GM12878 (cell line): ENCODE data around the gene SETD7. TPM values are rescaled to one million over a fixed set of nuclear protein-coding genes. Genes with fewer than 3 reads are reported as not detected.

Source experiments
- ATAC-seq: fragments of 200-7000 bp; cut with Tn5 transposase; 3 replicates; pipeline ENCODE4 v1.9.1; 2020; ENCODE audit warnings: mild to moderate bottlenecking, moderate library complexity
- BruUV-seq: library from RNA; stranded (reverse); fragments of 400-500 nt; replicated peaks from 2 replicates; lab custom pipeline; 2021; lab: Mats Ljungman, UMichigan
- CTCF ChIA-PET: fragments of 300-600 bp; sonication (Branson Sonifier 250); formaldehyde crosslinking; extraction: SDS; loops from one replicate; lab custom pipeline; 2021; ENCODE audit warnings: inconsistent platforms; lab: Yijun Ruan, JAX
- POLR2A ChIA-PET: fragments of 350-600 bp; formaldehyde crosslinking; extraction: SDS; loops from one replicate; lab custom pipeline; 2021; ENCODE audit warnings: inconsistent platforms; lab: Charles Lee
- RAD21 ChIA-PET: fragments of 300-600 bp; sonication (Branson Sonifier 250); formaldehyde crosslinking; loops from one replicate; lab custom pipeline; 2023; ENCODE audit warnings: antibody characterized with exemption; ENCODE audit not compliant: unreplicated experiment; lab: Charles Lee
- SMC1A ChIA-PET: fragments of 300-600 bp; sonication (Branson Sonifier 250); formaldehyde crosslinking; loops from one replicate; lab custom pipeline; 2023; ENCODE audit not compliant: unreplicated experiment, uncharacterized antibody; lab: Charles Lee
- DNase-seq: peaks from one replicate; pipeline ENCODE4 v3.0.0-alpha.2; 2011; ENCODE audit warnings: low read depth, low spot score
- FAIRE-seq: peaks from 3 replicates; lab custom pipeline; 2011; peaks lifted over from hg19 to GRCh38; lab: Jason Lieb, UNC
- H2AFZ ChIP-seq: 2 replicates; pipeline ENCODE4 v1.6.0; 2011; ENCODE audit warnings: low read depth, low read length, control low read depth; ENCODE audit not compliant: control insufficient read depth
- H3K27ac ChIP-seq: 2 replicates; pipeline ENCODE4 v1.5.1; 2011; ENCODE audit warnings: control low read depth; ENCODE audit not compliant: control insufficient read depth, insufficient read depth
- H3K27me3 ChIP-seq, 2 experiments: replicated peaks in 1 of 2; 2 replicates each; pipeline versions ENCODE4 v1.6.0 to v1.6.1; 2011; ENCODE audit warnings: low read length in 1 of 2; ENCODE audit not compliant: control insufficient read depth in 2 of 2, insufficient read depth in 2 of 2
- H3K36me3 ChIP-seq, 2 experiments: 2 replicates each; pipeline ENCODE4 v1.5.1; 2011; ENCODE audit warnings: low read length in 1 of 2; ENCODE audit not compliant: control insufficient read depth in 2 of 2, insufficient read depth in 2 of 2
- H3K4me1 ChIP-seq: 2 replicates; pipeline ENCODE4 v1.6.1; 2011; ENCODE audit warnings: mild to moderate bottlenecking, low read length, moderate library complexity, mixed read lengths; ENCODE audit not compliant: control insufficient read depth, insufficient read depth
- H3K4me2 ChIP-seq: 2 replicates; pipeline ENCODE4 v1.6.0; 2011; ENCODE audit warnings: control low read depth; ENCODE audit not compliant: control insufficient read depth, insufficient read depth
- H3K4me3 ChIP-seq: fragments of 200-600 bp; sonication (generic); 2 replicates; pipeline ENCODE4 v1.5.1; 2016
- H3K79me2 ChIP-seq: 2 replicates; pipeline ENCODE4 v1.6.0; 2011; ENCODE audit warnings: low read length; ENCODE audit not compliant: control insufficient read depth, insufficient read depth
- H3K9ac ChIP-seq: 2 replicates; pipeline ENCODE4 v1.8.0; 2011; ENCODE audit warnings: low read length, control low read depth, mixed read lengths; ENCODE audit not compliant: control insufficient read depth, insufficient read depth
- H3K9me3 ChIP-seq: replicated peaks from 3 replicates; pipeline ENCODE4 v1.5.1; 2011; ENCODE audit warnings: mild to moderate bottlenecking, low read length; ENCODE audit not compliant: control insufficient read depth, insufficient read depth
- H4K20me1 ChIP-seq: 2 replicates; pipeline ENCODE4 v1.6.0; 2011; ENCODE audit not compliant: control insufficient read depth, insufficient read depth
- BACH1 ChIP-seq: fragments of 450-650 bp; IDR thresholded peaks from 2 replicates; pipeline ENCODE4 v1.6.1; 2017; ENCODE audit warnings: mild to moderate bottlenecking, borderline replicate concordance
- CHD2 ChIP-seq: IDR thresholded peaks from 2 replicates; pipeline ENCODE4 v1.6.1; 2011; ENCODE audit warnings: low read depth, low read length, improper control_type of control experiment, borderline replicate concordance
- CREB1 ChIP-seq: IDR thresholded peaks from 2 replicates; pipeline ENCODE4 v1.6.1; 2012; ENCODE audit warnings: low read depth, mild to moderate bottlenecking, inconsistent platforms
- KAT2A ChIP-seq: conservative IDR thresholded peaks from 2 replicates; pipeline ENCODE4 v1.6.1; 2011; ENCODE audit warnings: low read depth, low read length; ENCODE audit not compliant: control insufficient read depth
- SIX5 ChIP-seq: IDR thresholded peaks from 2 replicates; pipeline ENCODE4 v1.6.1; 2011; ENCODE audit warnings: mild to moderate bottlenecking, low read depth, low read length, moderate library complexity; ENCODE audit not compliant: severe bottlenecking
- SMARCA5 ChIP-seq: fragments of 450-650 bp; IDR thresholded peaks from 2 replicates; pipeline ENCODE4 v1.6.1; 2017; ENCODE audit warnings: mild to moderate bottlenecking
- SUPT20H ChIP-seq: IDR thresholded peaks from 2 replicates; pipeline ENCODE4 v1.6.1; 2011; ENCODE audit warnings: low read depth, mild to moderate bottlenecking, low read length, moderate library complexity, borderline replicate concordance; ENCODE audit not compliant: control insufficient read depth
- ZNF217 ChIP-seq: fragments of 450-650 bp; IDR thresholded peaks from 2 replicates; pipeline ENCODE4 v1.6.1; 2017; ENCODE audit warnings: antibody characterized with exemption, mild to moderate bottlenecking
- WGBS: methylation state at CpG from one replicate; pipeline ENCODE4 v1.1.6; 2016; ENCODE audit warnings: low lambda C conversion rate; ENCODE audit not compliant: insufficient replicate concordance, insufficient coverage; ENCODE audit errors: missing lambda C conversion rate; 5-methylcytosine and 5-hydroxymethylcytosine counted together
- in situ Hi-C: fragments of 300-500 bp; cut with MboI; formaldehyde crosslinking; loops from 9 replicates; pipeline ENCODE4 v1.14.3; 2018; ENCODE audit warnings: mixed read lengths
- intact Hi-C: fragments of 100-400 bp; cut with micrococcal nuclease; formaldehyde crosslinking; loops from one replicate; pipeline ENCODE4 v1.14.2; 2022; ENCODE audit not compliant: unreplicated experiment
- polyA plus RNA-seq, 11 experiments: library from polyadenylated mRNA; depleted of rRNA in 4 of 11; unstranded in 6 of 11; stranded (reverse) in 5 of 11; fragments of >200 nt; fragmentation: Nextera tagmentation in 4 of 11; fragmentation: Illumina TruSeq in 1 of 11; extraction: Ambion mirVana in 4 of 11; extraction: Trizol in 1 of 11; gene quantifications; 1 replicate in 1 of 11; 2 replicates in 10 of 11; pipeline versions ENCODE4 v1.2.1 to v1.2.3, GENCODE V29; 2011 to 2016; ENCODE audit warnings: inconsistent platforms in 2 of 11, missing spikeins in 2 of 11, low read depth in 1 of 11
- total RNA-seq, 4 experiments: library from RNA; depleted of rRNA in 3 of 4; stranded (reverse); fragments of >200 nt in 3 of 4; fragmentation: Illumina TruSeq in 1 of 4; extraction: Trizol in 1 of 4; gene quantifications; 2 replicates each; pipeline versions ENCODE4 v1.2.1 to v1.2.3, GENCODE V29; 2013 to 2021
- TF ChIP-seq, protein P1 (sequence below): IDR thresholded peaks from 2 replicates; pipeline ENCODE4 v1.6.1; 2011; ENCODE audit warnings: low read depth, mild to moderate bottlenecking, low read length, moderate library complexity, borderline replicate concordance; ENCODE audit errors: extremely low read depth
- TF ChIP-seq, protein P2 (sequence below): fragments of 150-350 bp; IDR thresholded peaks from 2 replicates; pipeline ENCODE4 v1.6.1; 2016; ENCODE audit warnings: low read depth, low read length
- TF ChIP-seq, protein P3 (sequence below): IDR thresholded peaks from 2 replicates; pipeline ENCODE4 v1.6.1; 2012; ENCODE audit warnings: low read length, inconsistent platforms
- TF ChIP-seq, protein P4 (sequence below): fragments of 450-650 bp; IDR thresholded peaks from 2 replicates; pipeline ENCODE4 v1.6.1; 2018; ENCODE audit warnings: borderline replicate concordance, mild to moderate bottlenecking; ENCODE audit not compliant: partially characterized antibody

SETD7 gene
- total and polyA plus RNA-seq, 10 of the 15 experiments (the other 5 are each of a cell fraction or from before 2014, with no cell fraction given) = 0.03 to 0.82 (median 0.44) TPM

DNA sequence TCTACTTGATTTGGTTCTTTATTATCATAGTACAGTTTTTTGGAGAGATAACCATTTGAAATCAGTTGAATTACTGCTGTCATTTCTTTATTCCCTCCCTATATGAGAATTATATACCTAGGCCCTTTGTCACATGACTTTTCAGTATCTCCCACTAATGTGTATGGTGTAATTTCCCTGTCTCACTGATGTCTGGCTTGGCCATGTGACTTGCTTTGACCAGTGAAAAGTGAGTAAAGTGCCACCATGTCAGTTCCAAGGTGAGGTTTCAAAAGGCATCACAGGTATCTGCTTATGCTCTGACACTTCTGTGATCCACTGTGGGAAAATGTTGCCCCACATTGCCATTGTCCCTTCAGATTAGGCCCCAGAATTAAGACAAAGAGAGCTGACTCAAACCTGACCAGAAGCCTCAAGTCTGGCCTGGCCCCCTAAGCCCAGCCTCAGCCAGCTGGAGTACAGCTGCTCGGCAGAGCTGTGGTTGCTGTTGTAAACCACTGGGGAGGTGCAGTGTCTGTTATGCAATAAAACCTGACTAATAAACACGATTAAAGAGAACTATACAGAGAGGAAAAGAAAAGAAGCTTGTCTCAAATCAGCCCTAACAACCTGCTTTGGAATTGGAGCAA lies 27.5 kb downstream of the SETD7 start (continued):
- TF ChIP-seq, protein P1, sequence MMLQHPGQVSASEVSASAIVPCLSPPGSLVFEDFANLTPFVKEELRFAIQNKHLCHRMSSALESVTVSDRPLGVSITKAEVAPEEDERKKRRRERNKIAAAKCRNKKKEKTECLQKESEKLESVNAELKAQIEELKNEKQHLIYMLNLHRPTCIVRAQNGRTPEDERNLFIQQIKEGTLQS = peak; percentile 38; the same call in 1 of the 2 replicates
- TF ChIP-seq, all 136 proteins: peak for 10

DNA sequence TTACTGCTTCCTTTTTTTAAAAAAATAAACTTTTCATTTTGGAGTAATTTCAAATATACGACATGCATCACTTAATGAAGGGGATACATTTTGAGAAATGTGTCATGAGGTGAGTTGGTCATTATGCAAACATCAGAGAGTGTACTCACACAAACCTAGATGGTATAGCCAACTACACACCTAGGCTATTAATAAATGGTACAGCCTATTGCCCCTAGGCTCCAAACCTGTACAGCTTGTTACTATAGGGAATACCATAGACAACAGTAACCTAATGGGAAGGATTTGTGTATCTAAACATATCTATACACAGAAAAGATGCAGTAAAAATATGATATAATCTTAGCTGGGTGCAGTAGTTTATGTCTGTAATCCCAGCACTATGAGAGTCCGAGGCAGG lies 29.1 kb downstream of the SETD7 start:
- 77% methylated on average over 2 of the region's 2 CpGs for WGBS
- no peak overlapping the region for H2AFZ ChIP-seq
- peaks cover 42% of the 10 kb centered on the region for H3K4me1 ChIP-seq
- ChIA-PET POLR2A (interaction anchor here (0.6 to 0.7 kb wide), 2 partner anchors 175 to 1749 kb away, joined by 3 to 4 read pairs; no protein-coding TSS in a partner anchor), RAD21 (interaction anchor here (1.3 kb wide), 1 partner anchor 74 kb away, joined by 3 read pairs; no protein-coding TSS in a partner anchor), CTCF (interaction anchor here (1.0 to 2.2 kb wide), 4 partner anchors 10 to 111 kb away, joined by 3 to 17 read pairs (median 4); no protein-coding TSS in a partner anchor), SMC1A (interaction anchor here (0.9 to 1.6 kb wide), 4 partner anchors 15 to 337 kb away, joined by 3 to 4 read pairs (median 4); no protein-coding TSS in a partner anchor)
- H3K79me2 ChIP-seq = no peaks in the 10 kb centered on the region
- no peak for FAIRE-seq
- H3K4me2 ChIP-seq = no peak overlapping the region
- no peak overlapping the region for H3K27ac ChIP-seq
- no peak overlapping the region for H3K9ac ChIP-seq
- H3K36me3 ChIP-seq = no peaks in the 10 kb centered on the region
- in situ Hi-C loops (no loop called here), intact Hi-C loops (no loop called here)
- ATAC-seq = no peak
- H3K9me3 ChIP-seq = no peaks in the 10 kb centered on the region
- H4K20me1 ChIP-seq = no peaks in the 10 kb centered on the region
- no peak for DNase-seq
- H3K27me3 ChIP-seq = no peaks in the 10 kb centered on the region
- no peak overlapping the region for H3K4me3 ChIP-seq
- BruUV-seq = no TSS peak
- TF ChIP-seq SIX5 = no peak
- no peak for TF ChIP-seq ZNF217
- TF ChIP-seq, protein P1 = no peak
- TF ChIP-seq CHD2 = no peak
- TF ChIP-seq, protein P2, sequence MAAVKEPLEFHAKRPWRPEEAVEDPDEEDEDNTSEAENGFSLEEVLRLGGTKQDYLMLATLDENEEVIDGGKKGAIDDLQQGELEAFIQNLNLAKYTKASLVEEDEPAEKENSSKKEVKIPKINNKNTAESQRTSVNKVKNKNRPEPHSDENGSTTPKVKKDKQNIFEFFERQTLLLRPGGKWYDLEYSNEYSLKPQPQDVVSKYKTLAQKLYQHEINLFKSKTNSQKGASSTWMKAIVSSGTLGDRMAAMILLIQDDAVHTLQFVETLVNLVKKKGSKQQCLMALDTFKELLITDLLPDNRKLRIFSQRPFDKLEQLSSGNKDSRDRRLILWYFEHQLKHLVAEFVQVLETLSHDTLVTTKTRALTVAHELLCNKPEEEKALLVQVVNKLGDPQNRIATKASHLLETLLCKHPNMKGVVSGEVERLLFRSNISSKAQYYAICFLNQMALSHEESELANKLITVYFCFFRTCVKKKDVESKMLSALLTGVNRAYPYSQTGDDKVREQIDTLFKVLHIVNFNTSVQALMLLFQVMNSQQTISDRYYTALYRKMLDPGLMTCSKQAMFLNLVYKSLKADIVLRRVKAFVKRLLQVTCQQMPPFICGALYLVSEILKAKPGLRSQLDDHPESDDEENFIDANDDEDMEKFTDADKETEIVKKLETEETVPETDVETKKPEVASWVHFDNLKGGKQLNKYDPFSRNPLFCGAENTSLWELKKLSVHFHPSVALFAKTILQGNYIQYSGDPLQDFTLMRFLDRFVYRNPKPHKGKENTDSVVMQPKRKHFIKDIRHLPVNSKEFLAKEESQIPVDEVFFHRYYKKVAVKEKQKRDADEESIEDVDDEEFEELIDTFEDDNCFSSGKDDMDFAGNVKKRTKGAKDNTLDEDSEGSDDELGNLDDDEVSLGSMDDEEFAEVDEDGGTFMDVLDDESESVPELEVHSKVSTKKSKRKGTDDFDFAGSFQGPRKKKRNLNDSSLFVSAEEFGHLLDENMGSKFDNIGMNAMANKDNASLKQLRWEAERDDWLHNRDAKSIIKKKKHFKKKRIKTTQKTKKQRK = no peak
- TF ChIP-seq KAT2A = no peak
- TF ChIP-seq SUPT20H = no peak
- TF ChIP-seq, protein P3, sequence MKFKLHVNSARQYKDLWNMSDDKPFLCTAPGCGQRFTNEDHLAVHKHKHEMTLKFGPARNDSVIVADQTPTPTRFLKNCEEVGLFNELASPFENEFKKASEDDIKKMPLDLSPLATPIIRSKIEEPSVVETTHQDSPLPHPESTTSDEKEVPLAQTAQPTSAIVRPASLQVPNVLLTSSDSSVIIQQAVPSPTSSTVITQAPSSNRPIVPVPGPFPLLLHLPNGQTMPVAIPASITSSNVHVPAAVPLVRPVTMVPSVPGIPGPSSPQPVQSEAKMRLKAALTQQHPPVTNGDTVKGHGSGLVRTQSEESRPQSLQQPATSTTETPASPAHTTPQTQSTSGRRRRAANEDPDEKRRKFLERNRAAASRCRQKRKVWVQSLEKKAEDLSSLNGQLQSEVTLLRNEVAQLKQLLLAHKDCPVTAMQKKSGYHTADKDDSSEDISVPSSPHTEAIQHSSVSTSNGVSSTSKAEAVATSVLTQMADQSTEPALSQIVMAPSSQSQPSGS = no peak
- TF ChIP-seq BACH1 = no peak
- TF ChIP-seq, protein P4, sequence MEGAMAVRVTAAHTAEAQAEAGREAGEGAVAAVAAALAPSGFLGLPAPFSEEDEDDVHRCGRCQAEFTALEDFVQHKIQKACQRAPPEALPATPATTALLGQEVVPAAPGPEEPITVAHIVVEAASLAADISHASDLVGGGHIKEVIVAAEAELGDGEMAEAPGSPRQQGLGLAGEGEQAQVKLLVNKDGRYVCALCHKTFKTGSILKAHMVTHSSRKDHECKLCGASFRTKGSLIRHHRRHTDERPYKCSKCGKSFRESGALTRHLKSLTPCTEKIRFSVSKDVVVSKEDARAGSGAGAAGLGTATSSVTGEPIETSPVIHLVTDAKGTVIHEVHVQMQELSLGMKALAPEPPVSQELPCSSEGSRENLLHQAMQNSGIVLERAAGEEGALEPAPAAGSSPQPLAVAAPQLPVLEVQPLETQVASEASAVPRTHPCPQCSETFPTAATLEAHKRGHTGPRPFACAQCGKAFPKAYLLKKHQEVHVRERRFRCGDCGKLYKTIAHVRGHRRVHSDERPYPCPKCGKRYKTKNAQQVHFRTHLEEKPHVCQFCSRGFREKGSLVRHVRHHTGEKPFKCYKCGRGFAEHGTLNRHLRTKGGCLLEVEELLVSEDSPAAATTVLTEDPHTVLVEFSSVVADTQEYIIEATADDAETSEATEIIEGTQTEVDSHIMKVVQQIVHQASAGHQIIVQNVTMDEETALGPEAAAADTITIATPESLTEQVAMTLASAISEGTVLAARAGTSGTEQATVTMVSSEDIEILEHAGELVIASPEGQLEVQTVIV = no peak
- TF ChIP-seq SMARCA5 = no peak
- no peak for TF ChIP-seq CREB1
